Karpas-422 (cell line): ENCODE data around the gene PPP6R2. TPM values are rescaled to one million over a fixed set of nuclear protein-coding genes. Genes with fewer than 3 reads are reported as not detected.

ENCODE experiments used
- DNase-seq: peaks from one replicate; pipeline ENCODE4 v3.0.0-alpha.2; 2015
- H2AFZ ChIP-seq: fragments of 200-600 bp; sonication (generic); 2 replicates; pipeline ENCODE4 v1.6.1; 2014; ENCODE audit warnings: antibody characterized with exemption, low read length, mixed read lengths
- H3K27ac ChIP-seq: fragments of 200-600 bp; sonication (generic); 2 replicates; pipeline ENCODE4 v1.5.1; 2014; ENCODE audit warnings: mild to moderate bottlenecking, low read length, moderate library complexity
- H3K27me3 ChIP-seq: fragments of 200-600 bp; sonication (generic); 2 replicates; pipeline ENCODE4 v1.6.1; 2014; ENCODE audit warnings: low read length, mixed read lengths
- H3K36me3 ChIP-seq: fragments of 200-600 bp; sonication (generic); 2 replicates; pipeline ENCODE4 v1.6.1; 2014; ENCODE audit warnings: low read length, mixed read lengths; ENCODE audit not compliant: insufficient read depth
- H3K4me1 ChIP-seq: fragments of 200-600 bp; sonication (generic); 2 replicates; pipeline ENCODE4 v1.6.1; 2014; ENCODE audit warnings: mild to moderate bottlenecking, low read length, mixed read lengths
- H3K4me2 ChIP-seq: fragments of 200-600 bp; sonication (generic); 2 replicates; pipeline ENCODE4 v1.6.1; 2014; ENCODE audit warnings: low read length, low read depth, mild to moderate bottlenecking; ENCODE audit not compliant: poor library complexity, severe bottlenecking
- H3K4me3 ChIP-seq: fragments of 200-600 bp; sonication (generic); 2 replicates; pipeline ENCODE4 v1.5.1; 2014; ENCODE audit warnings: mild to moderate bottlenecking, antibody characterized with exemption, low read length, mixed read lengths
- H3K79me2 ChIP-seq: fragments of 200-600 bp; sonication (generic); 2 replicates; pipeline ENCODE4 v1.6.1; 2014; ENCODE audit warnings: mild to moderate bottlenecking, low read length, mixed read lengths
- H3K9ac ChIP-seq: fragments of 200-600 bp; sonication (generic); 2 replicates; pipeline ENCODE4 v1.6.0; 2014; ENCODE audit warnings: low read length
- H3K9me2 ChIP-seq: fragments of 200-600 bp; sonication (generic), shearing (Covaris generic); replicated peaks from 2 replicates; pipeline ENCODE4 v1.6.0; 2014; ENCODE audit warnings: mild to moderate bottlenecking, low read length, moderate library complexity; ENCODE audit not compliant: insufficient read depth
- H3K9me3 ChIP-seq: fragments of 300-700, 200-600 bp; sonication (generic); 2 replicates; pipeline ENCODE4 v1.6.1; 2014; ENCODE audit warnings: low read length, mixed read lengths
- H4K20me1 ChIP-seq: fragments of 200-600 bp; sonication (generic); 2 replicates; pipeline ENCODE4 v1.6.1; 2014; ENCODE audit warnings: mild to moderate bottlenecking, antibody characterized with exemption, low read length, low read depth; ENCODE audit not compliant: insufficient read depth
- total RNA-seq: library from RNA; depleted of rRNA; stranded (reverse); fragments of >200 nt; shearing (Covaris generic); gene quantifications from 2 replicates; pipeline ENCODE4 v1.2.3, GENCODE V29; 2014; ENCODE audit warnings: low replicate concordance; rRNA removed

Gene PPP6R2
- total RNA-seq, 1 experiment from 2014 or later: 32.9 TPM

DNA sequence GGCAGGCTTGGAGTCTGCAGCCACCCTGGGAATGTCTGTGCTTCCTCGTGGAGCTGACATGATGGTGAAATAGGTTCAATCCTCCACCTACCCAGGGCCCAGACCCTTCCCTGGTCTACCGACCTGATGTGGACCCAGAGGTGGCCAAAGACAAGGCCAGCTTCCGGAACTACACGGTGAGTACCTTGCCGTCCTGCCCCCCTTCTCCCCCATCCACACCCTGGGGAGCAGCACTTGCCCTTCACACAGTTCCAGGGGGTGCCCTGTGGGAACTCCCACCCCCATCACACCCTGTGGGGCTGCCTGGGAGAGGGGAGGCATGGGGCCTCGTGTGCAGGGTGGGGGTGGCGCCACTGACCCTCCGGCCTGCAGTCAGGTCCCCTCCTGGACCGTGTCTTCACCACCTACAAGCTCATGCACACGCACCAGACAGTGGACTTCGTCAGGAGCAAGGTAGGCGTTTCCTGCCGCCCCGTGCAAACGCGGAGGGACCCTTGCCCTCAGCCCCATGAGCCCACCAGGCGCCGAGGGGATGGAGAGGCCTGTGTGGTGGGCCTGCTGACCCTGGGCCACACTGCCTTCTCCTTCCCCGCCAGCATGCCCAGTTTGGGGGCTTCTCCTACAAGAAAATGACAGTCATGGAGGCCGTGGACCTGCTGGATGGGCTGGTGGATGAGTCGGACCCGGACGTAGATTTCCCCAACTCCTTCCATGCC lies 144.3 kb downstream of the PPP6R2 start:
- H3K9ac ChIP-seq: peak overlapping the region; percentile 61
- no peaks in the 10 kb centered on the region for H3K27me3 ChIP-seq
- no peaks in the 10 kb centered on the region for H3K9me3 ChIP-seq

DNA sequence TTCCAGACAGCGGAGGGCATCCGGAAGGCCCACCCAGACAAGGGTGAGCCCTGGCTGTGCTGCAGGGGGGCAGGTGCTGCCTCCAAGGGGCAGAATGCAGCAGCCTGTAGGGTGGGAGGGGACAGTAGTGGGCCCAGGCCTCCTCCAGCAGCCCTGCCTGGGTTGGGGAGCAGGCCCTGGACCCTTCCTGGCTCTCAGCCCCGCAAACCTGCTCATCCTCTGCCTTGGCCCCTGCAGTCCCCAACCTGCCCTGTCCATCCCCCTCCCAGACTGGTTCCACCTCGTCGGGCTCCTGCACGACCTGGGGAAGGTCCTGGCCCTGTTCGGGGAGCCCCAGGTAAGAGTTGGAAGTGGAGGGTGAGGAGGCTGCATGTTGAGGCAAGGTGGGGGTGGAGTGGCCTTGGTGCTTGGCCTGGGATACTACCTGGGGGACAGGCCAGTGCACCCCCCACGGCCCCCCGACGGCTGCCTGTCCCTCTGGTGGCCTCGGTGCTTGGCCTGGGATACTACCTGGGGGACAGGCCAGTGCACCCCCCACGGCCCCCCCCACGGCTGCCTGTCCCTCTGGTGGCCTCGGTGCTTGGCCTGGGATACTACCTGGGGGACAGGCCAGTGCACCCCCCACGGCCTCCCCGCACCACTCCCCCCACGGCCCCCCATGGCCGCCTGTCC lies 145.0 kb downstream of the PPP6R2 start:
- no peak overlapping the region for H2AFZ ChIP-seq
- H3K9me2 ChIP-seq: no peaks in the 10 kb centered on the region
- no peaks in the 10 kb centered on the region for H3K79me2 ChIP-seq
- DNase-seq: no peak
- peaks cover 15% of the 10 kb centered on the region for H3K4me1 ChIP-seq
- H3K4me3 ChIP-seq: peak overlapping the region; percentile 53; the same call in 1 of the 2 replicates
- no peaks in the 10 kb centered on the region for H4K20me1 ChIP-seq
- H3K27me3 ChIP-seq: no peaks in the 10 kb centered on the region
- no peak overlapping the region for H3K27ac ChIP-seq
- H3K4me2 ChIP-seq: no peak overlapping the region
- peak overlapping the region; percentile 61; the same call in 1 of the 2 replicates for H3K9ac ChIP-seq
- H3K36me3 ChIP-seq: no peaks in the 10 kb centered on the region
- H3K9me3 ChIP-seq: no peaks in the 10 kb centered on the region

More for the DNA sequence above, 144.3 kb downstream of the PPP6R2 start:
- H3K9me2 ChIP-seq: no peaks in the 10 kb centered on the region
- H3K79me2 ChIP-seq: no peaks in the 10 kb centered on the region
- DNase-seq: no peak
- H3K4me2 ChIP-seq: peak overlapping the region; percentile 43
- H3K27ac ChIP-seq: no peak overlapping the region
- H4K20me1 ChIP-seq: no peaks in the 10 kb centered on the region
- peak overlapping the region; percentile 53; the same call in 1 of the 2 replicates for H3K4me3 ChIP-seq
- H3K36me3 ChIP-seq: no peaks in the 10 kb centered on the region
- peak overlapping the region; percentile 84; the same call in 1 of the 2 replicates for H2AFZ ChIP-seq
- H3K4me1 ChIP-seq: peaks cover 20% of the 10 kb centered on the region

DNA sequence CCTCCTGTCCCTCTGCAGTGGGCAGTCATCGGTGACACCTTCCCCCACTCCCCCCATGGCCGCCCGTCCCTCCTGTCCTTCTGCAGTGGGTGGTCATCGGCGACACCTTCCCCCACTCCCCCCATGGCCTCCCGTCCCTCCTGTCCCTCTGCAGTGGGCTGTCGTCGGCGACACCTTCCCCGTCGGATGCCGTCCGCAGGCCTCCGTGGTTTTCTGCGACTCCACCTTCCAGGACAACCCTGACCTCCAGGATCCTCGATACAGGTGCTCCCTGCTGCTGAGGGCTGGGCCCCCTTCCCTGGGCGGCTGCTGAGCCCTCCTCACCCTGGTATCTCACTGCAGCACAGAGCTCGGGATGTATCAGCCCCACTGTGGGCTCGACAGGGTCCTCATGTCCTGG lies 145.8 kb downstream of the PPP6R2 start:
- DNase-seq: no peak
- no peak overlapping the region for H3K9ac ChIP-seq
- no peaks in the 10 kb centered on the region for H3K36me3 ChIP-seq
- no peaks in the 10 kb centered on the region for H3K79me2 ChIP-seq
- no peak overlapping the region for H3K27ac ChIP-seq
- H4K20me1 ChIP-seq: no peaks in the 10 kb centered on the region
- H3K4me2 ChIP-seq: no peak overlapping the region
- no peaks in the 10 kb centered on the region for H3K9me3 ChIP-seq
- H3K4me3 ChIP-seq: no peak overlapping the region
- H2AFZ ChIP-seq: no peak overlapping the region
- no peaks in the 10 kb centered on the region for H3K27me3 ChIP-seq
- no peaks in the 10 kb centered on the region for H3K9me2 ChIP-seq
- peaks cover 13% of the 10 kb centered on the region for H3K4me1 ChIP-seq

DNA sequence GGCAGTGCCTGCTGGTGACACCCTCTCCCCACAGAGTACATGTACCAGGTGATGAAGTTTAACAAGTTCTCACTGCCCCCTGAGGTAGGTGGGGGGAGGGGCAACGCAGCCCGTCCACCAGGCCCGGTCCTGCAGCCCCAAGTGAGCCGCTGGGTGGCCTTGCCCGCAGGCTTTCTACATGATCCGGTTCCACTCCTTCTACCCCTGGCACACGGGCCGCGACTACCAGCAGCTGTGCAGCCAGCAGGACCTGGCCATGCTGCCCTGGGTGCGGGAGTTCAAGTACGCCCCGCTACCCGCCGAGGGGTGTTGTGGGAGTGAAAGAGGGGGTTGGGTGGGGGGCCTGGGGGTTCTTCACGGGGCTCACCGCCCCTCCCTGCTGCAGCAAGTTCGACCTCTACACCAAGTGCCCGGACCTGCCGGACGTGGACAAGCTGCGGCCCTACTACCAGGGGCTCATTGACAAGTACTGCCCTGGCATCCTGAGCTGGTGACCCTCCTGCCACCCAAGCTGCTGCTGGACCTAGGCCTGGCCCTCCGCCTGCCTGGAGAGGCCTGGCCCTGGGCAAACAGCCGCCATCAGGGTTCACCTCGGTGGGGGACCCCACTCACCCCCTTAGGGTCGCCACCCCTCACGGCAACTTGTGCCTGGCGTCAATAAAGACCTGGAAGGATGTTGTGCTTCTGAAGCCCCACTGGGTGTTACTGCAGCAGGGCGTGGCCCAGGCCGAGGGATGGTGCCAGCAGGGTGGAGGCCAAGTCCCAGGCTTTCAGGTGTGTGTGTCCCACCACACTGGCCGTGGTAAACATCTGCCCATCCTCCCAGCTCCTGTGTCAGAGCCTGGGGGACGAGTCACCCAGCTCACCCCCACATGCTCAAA lies 146.5 kb downstream of the PPP6R2 start:
- no peak for DNase-seq

DNA sequence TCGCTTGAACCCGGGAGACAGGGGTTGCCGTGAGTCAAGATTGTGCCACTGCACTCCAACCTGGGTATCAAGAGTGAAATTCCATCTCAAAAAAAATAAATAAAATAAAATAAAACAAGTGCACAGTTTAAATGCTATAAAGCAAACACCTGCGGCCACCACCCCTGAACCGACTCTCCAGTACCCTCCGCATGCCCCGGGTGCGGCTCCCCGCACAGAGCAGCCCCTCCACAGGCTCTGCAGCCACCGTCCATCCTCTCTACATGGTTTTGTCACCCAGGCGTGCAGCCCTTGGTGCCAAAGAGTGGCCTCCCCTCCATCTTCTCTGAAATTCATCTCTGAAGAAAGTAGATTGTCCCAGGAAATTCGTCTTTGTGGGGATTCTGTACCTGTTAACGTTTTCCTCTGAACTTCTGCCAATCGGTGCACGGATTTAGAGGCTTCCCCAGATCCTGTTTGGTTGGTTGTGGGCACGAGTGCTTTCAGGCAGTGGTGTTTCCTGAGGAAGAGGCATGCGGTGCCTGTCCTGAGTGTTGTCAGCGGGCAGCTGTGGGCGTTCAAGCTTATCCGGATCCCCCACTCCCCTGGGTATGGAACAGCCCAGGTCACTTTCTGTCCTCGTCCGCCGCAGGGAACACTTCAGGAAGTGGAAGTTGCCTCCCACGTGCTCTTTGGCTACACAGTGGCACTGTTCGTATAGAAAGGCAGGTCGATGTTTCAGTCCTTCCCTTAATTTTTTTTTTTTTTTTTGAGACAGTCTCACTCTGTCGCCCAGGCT lies 147.6 kb downstream of the PPP6R2 start:
- Histone ChIP-seq H3K36me3 (no peaks in the 10 kb centered on the region), H4K20me1 (no peaks in the 10 kb centered on the region), H3K9me3 (no peaks in the 10 kb centered on the region), H3K9ac (no peak overlapping the region), H3K9me2 (no peaks in the 10 kb centered on the region), H3K27me3 (no peaks in the 10 kb centered on the region), H3K27ac (no peak overlapping the region), H3K79me2 (no peaks in the 10 kb centered on the region), H3K4me2 (no peak overlapping the region), H3K4me3 (no peak overlapping the region), H2AFZ (no peak overlapping the region), H3K4me1 (peaks cover 9% of the 10 kb centered on the region)
- no peak for DNase-seq

More for the DNA sequence above, 146.5 kb downstream of the PPP6R2 start:
- Histone ChIP-seq H3K27ac (no peak overlapping the region), H3K79me2 (no peaks in the 10 kb centered on the region), H3K9me3 (no peaks in the 10 kb centered on the region), H3K9me2 (no peaks in the 10 kb centered on the region), H3K4me2 (no peak overlapping the region), H3K4me1 (peaks cover 9% of the 10 kb centered on the region), H4K20me1 (no peaks in the 10 kb centered on the region), H3K27me3 (no peaks in the 10 kb centered on the region), H2AFZ (no peak overlapping the region), H3K4me3 (no peak overlapping the region), H3K36me3 (no peaks in the 10 kb centered on the region), H3K9ac (no peak overlapping the region)

Other genes starting within 250 kb of the PPP6R2 start
- gene PANX2, start 172.6 kb upstream of the PPP6R2 start, total RNA-seq: not detected in 2 replicates
- gene TRABD, start 157.4 kb upstream of the PPP6R2 start, total RNA-seq: 46.7 and 117 TPM in 2 replicates
- 20.0 and 64.1 TPM in 2 replicates for gene SELENOO, start 142.3 kb upstream of the PPP6R2 start, total RNA-seq
- gene TUBGCP6, start 98.3 kb upstream of the PPP6R2 start, total RNA-seq: 16.9 and 32.5 TPM in 2 replicates
- 42.3 and 89.8 TPM in 2 replicates for gene HDAC10, start 92.1 kb upstream of the PPP6R2 start, total RNA-seq
- gene MAPK12, start 81.6 kb upstream of the PPP6R2 start, total RNA-seq: 45.4 and 110 TPM in 2 replicates
- 6.4 and 15.8 TPM in 2 replicates for gene MAPK11, start 72.9 kb upstream of the PPP6R2 start, total RNA-seq
- gene PLXNB2, start 35.7 kb upstream of the PPP6R2 start, total RNA-seq: 2.6 and 7.8 TPM in 2 replicates
- 0.90 and 2.7 TPM in 2 replicates for gene DENND6B, start 16.3 kb upstream of the PPP6R2 start, total RNA-seq
- gene SBF1, start 131.7 kb downstream of the PPP6R2 start, total RNA-seq: 33.5 and 91.5 TPM in 2 replicates
- gene ADM2, start 138.2 kb downstream of the PPP6R2 start, total RNA-seq: 0.79 and 1.4 TPM in 2 replicates
- gene MIOX, start 143.5 kb downstream of the PPP6R2 start, total RNA-seq: 0.93 and 3.9 TPM in 2 replicates
- gene LMF2, start 164.4 kb downstream of the PPP6R2 start, total RNA-seq: 19.2 and 21.4 TPM in 2 replicates
- 24.6 and 53.5 TPM in 2 replicates for gene NCAPH2, start 164.9 kb downstream of the PPP6R2 start, total RNA-seq
- 1.1 and 14.2 TPM in 2 replicates for gene SCO2, start 182.3 kb downstream of the PPP6R2 start, total RNA-seq
- 1.8 and 5.0 TPM in 2 replicates for gene TYMP, start 186.7 kb downstream of the PPP6R2 start, total RNA-seq
- gene KLHDC7B, start 202.6 kb downstream of the PPP6R2 start, total RNA-seq: 4.5 and 9.8 TPM in 2 replicates
- not detected in 2 replicates for gene SYCE3, start 219.6 kb downstream of the PPP6R2 start, total RNA-seq
- gene CPT1B, start 235.1 kb downstream of the PPP6R2 start, total RNA-seq: 50.3 and 80.0 TPM in 2 replicates
- gene CHKB, start 239.5 kb downstream of the PPP6R2 start, total RNA-seq: 52.8 and 77.8 TPM in 2 replicates